HCT116 (cell line): ENCODE results near the gene TBC1D2B. TPM values are rescaled to one million over a fixed set of nuclear protein-coding genes. Genes with fewer than 3 reads are reported as not detected.

Source experiments
- ATAC-seq: fragments of 200-7000 bp; cut with Tn5 transposase; 2 replicates; pipeline ENCODE4 v1.9.1; 2020; ENCODE audit warnings: mild to moderate bottlenecking, moderate library complexity
- BruUV-seq: library from RNA; stranded (reverse); fragments of 400-500 nt; replicated peaks from 2 replicates; lab custom pipeline; 2021; lab: Mats Ljungman, UMichigan
- CTCF ChIA-PET: fragments of 300-600 bp; sonication (Branson Sonifier 250); formaldehyde crosslinking; loops from one replicate; lab custom pipeline; 2021; ENCODE audit warnings: antibody characterized with exemption; lab: Charles Lee
- POLR2A ChIA-PET: fragments of 300-600, 350-600 bp; sonication (Branson Sonifier 250); formaldehyde crosslinking; loops from one replicate; lab custom pipeline; 2021; ENCODE audit warnings: antibody characterized with exemption; lab: Charles Lee
- RAD21 ChIA-PET, 2 experiments: fragments of 300-600 bp; sonication (Branson Sonifier 250); formaldehyde crosslinking; loops; one replicate each; lab custom pipeline; 2023; ENCODE audit warnings: low total read pairs in 2 of 2; ENCODE audit not compliant: uncharacterized antibody in 2 of 2, unreplicated experiment in 2 of 2, low non-redundant PET in 1 of 2; lab: Charles Lee
- DNase-seq: peaks from one replicate; pipeline ENCODE4 v3.0.0-alpha.2; 2010; ENCODE audit warnings: low read depth, low spot score
- H2AFZ ChIP-seq: fragments of 200-600 bp; shearing (Covaris generic), sonication (generic); 2 replicates; pipeline ENCODE4 v1.6.1; 2017; ENCODE audit warnings: low read depth, mixed run types, mixed read lengths, antibody characterized with exemption, low read length; ENCODE audit not compliant: poor library complexity, severe bottlenecking
- H3K27ac ChIP-seq: 2 replicates; pipeline ENCODE4 v1.5.1; 2012; ENCODE audit warnings: low read depth, low read length
- H3K27me3 ChIP-seq: fragments of 200-600 bp; sonication (generic); 2 replicates; pipeline ENCODE4 v1.6.1; 2016; ENCODE audit warnings: mixed run types, low read length, mixed read lengths; ENCODE audit not compliant: insufficient read depth
- H3K36me3 ChIP-seq, 2 experiments: fragments of 200-500 bp in 1 of 2; fragments of 200-600 bp in 1 of 2; sonication (Bioruptor generic) in 1 of 2; sonication (generic) in 1 of 2; 2 replicates each; pipeline versions ENCODE4 v1.5.1 to v1.6.1; 2014 to 2016; ENCODE audit warnings: low read length in 2 of 2, inconsistent platforms in 1 of 2, mixed read lengths in 1 of 2, mixed run types in 1 of 2; ENCODE audit not compliant: insufficient read depth in 2 of 2, control insufficient read depth in 1 of 2
- H3K4me1 ChIP-seq, 2 experiments: fragments of 200-600 bp in 1 of 2; sonication (generic) in 1 of 2; 2 replicates each; pipeline versions ENCODE4 v1.5.1 to v1.6.1; 2012 to 2017; ENCODE audit warnings: low read length in 2 of 2, inconsistent platforms in 1 of 2, mild to moderate bottlenecking in 1 of 2, mixed read lengths in 1 of 2, mixed run types in 1 of 2, moderate library complexity in 1 of 2; ENCODE audit not compliant: insufficient read depth in 2 of 2, control insufficient read depth in 1 of 2
- H3K4me2 ChIP-seq: fragments of 200-600 bp; sonication (generic); 2 replicates; pipeline ENCODE4 v1.6.1; 2017; ENCODE audit warnings: mixed run types, low read length, mixed read lengths
- H3K4me3 ChIP-seq, 2 experiments: fragments of 200-600 bp in 1 of 2; sonication (generic) in 1 of 2; replicated peaks in 1 of 2; 2 replicates each; pipeline ENCODE4 v1.5.1; 2011 to 2016; ENCODE audit warnings: low read length in 2 of 2, control low read depth in 1 of 2, low read depth in 1 of 2, mild to moderate bottlenecking in 1 of 2, mixed read lengths in 1 of 2, mixed run types in 1 of 2
- H3K79me2 ChIP-seq: fragments of 200-600 bp; sonication (generic); 2 replicates; pipeline ENCODE4 v1.6.1; 2017; ENCODE audit warnings: mild to moderate bottlenecking, mixed run types, low read length, moderate library complexity, mixed read lengths; ENCODE audit not compliant: insufficient read depth
- H3K9ac ChIP-seq: fragments of 200-600 bp; sonication (generic); 2 replicates; pipeline ENCODE4 v1.6.1; 2016; ENCODE audit warnings: low read length, mixed read lengths
- H3K9me2 ChIP-seq: fragments of 200-600 bp; sonication (generic), shearing (Covaris generic); 2 replicates; pipeline ENCODE4 v1.6.1; 2017; ENCODE audit warnings: mixed run types, mild to moderate bottlenecking, moderate library complexity; ENCODE audit not compliant: insufficient read depth
- H3K9me3 ChIP-seq, 2 experiments: fragments of 200-500 bp in 1 of 2; fragments of 200-600 bp in 1 of 2; sonication (Bioruptor generic) in 1 of 2; sonication (generic) in 1 of 2; 2 replicates each; pipeline ENCODE4 v1.6.1; 2014 to 2017; ENCODE audit warnings: low read length in 2 of 2, mixed read lengths in 2 of 2, inconsistent platforms in 1 of 2, low read depth in 1 of 2, mild to moderate bottlenecking in 1 of 2, mixed run types in 1 of 2, moderate library complexity in 1 of 2; ENCODE audit not compliant: control insufficient read depth in 1 of 2, insufficient read depth in 1 of 2
- H4K20me1 ChIP-seq: fragments of 200-600 bp; sonication (generic), shearing (Covaris generic); 2 replicates; pipeline ENCODE4 v1.6.1; 2017; ENCODE audit warnings: mixed run types, mild to moderate bottlenecking, moderate library complexity; ENCODE audit not compliant: insufficient read depth
- ATF3 ChIP-seq: IDR thresholded peaks from 2 replicates; pipeline ENCODE4 v1.6.1; 2012
- CTCF ChIP-seq, 3 experiments: fragments of 200-600 bp in 1 of 3; sonication (generic) in 1 of 3; IDR thresholded peaks in 2 of 3; conservative IDR thresholded peaks in 1 of 3; 2 replicates each; pipeline ENCODE4 v1.5.1; 2012 to 2017; ENCODE audit warnings: low read depth in 2 of 3, low read length in 2 of 3, antibody characterized with exemption in 1 of 3, borderline replicate concordance in 1 of 3, control low read depth in 1 of 3, mild to moderate bottlenecking in 1 of 3, mixed read lengths in 1 of 3, mixed run types in 1 of 3, moderate library complexity in 1 of 3; ENCODE audit not compliant: insufficient read depth in 1 of 3
- EGR1 ChIP-seq: IDR thresholded peaks from 2 replicates; pipeline ENCODE4 v1.6.1; 2012; ENCODE audit warnings: low read depth
- FOSL1 ChIP-seq: IDR thresholded peaks from 2 replicates; pipeline ENCODE4 v1.6.1; 2012; ENCODE audit warnings: low read depth
- JUND ChIP-seq: IDR thresholded peaks from 2 replicates; pipeline ENCODE4 v1.6.1; 2012
- MAX ChIP-seq: IDR thresholded peaks from 2 replicates; pipeline ENCODE4 v1.6.1; 2012
- POLR2A ChIP-seq: IDR thresholded peaks from 2 replicates; pipeline ENCODE4 v1.7.0; 2011; ENCODE audit warnings: borderline replicate concordance; ENCODE audit not compliant: insufficient read depth, insufficient read length; ENCODE audit errors: extremely low read depth
- POLR2AphosphoS5 ChIP-seq: IDR thresholded peaks from 2 replicates; pipeline ENCODE4 v1.6.1; 2011; ENCODE audit warnings: mild to moderate bottlenecking, low read depth, low read length, moderate library complexity
- RAD21 ChIP-seq: IDR thresholded peaks from 2 replicates; pipeline ENCODE4 v1.6.1; 2012; ENCODE audit warnings: low read depth, mild to moderate bottlenecking
- SIN3A ChIP-seq: IDR thresholded peaks from 2 replicates; pipeline ENCODE4 v1.6.1; 2012; ENCODE audit warnings: low read depth
- SP1 ChIP-seq: IDR thresholded peaks from 2 replicates; pipeline ENCODE4 v1.6.1; 2012; ENCODE audit warnings: low read depth
- ZFX ChIP-seq: fragments of 450-650 bp; IDR thresholded peaks from 2 replicates; pipeline ENCODE4 v1.6.1; 2017
- intact Hi-C: fragments of 100-400 bp; cut with micrococcal nuclease; formaldehyde crosslinking; loops from 2 replicates; pipeline ENCODE4 v1.10.0; 2022
- total RNA-seq: library from RNA; stranded (reverse); gene quantifications from one replicate; pipeline ENCODE4 v1.2.1, GENCODE V29; 2021; ENCODE audit not compliant: unreplicated experiment

Gene TBC1D2B
- total RNA-seq, 1 experiment from 2014 or later: 16.6 TPM

- Histone ChIP-seq H2AFZ (no peak overlapping the region), H3K36me3 (no peaks in the 10 kb centered on the region), H4K20me1 (no peaks in the 10 kb centered on the region), H3K9ac (no peak overlapping the region), H3K79me2 (no peaks in the 10 kb centered on the region), H3K4me1 (no peaks in the 10 kb centered on the region), H3K4me3 (no peak overlapping the region), H3K27me3 (no peaks in the 10 kb centered on the region), H3K27ac (no peak overlapping the region), H3K4me2 (no peak overlapping the region), H3K9me3 (no peaks in the 10 kb centered on the region), H3K9me2 (no peaks in the 10 kb centered on the region)
- intact Hi-C loops: no loop called here
- ChIA-PET RAD21 (no interaction called here), CTCF (no interaction called here), POLR2A (no interaction called here)
- TF ChIP-seq CTCF (IDR thresholded peaks at IDR 0.05 in 2 of 3, conservative IDR thresholded peaks at IDR 0.05 in 1 of 3; ENCODE audit: borderline replicate concordance in 1 of 3, insufficient read depth in 1 of 3, low read depth in 2 of 3, low read length in 2 of 3) (no peak), RAD21 (no peak), SP1 (no peak), ZFX (no peak), JUND (no peak), MAX (no peak), POLR2A (no peak), POLR2AphosphoS5 (no peak), ATF3 (no peak), FOSL1 (no peak), EGR1 (no peak), SIN3A (no peak)
- BruUV-seq: no TSS peak
- DNase-seq: no peak
- no peak for ATAC-seq
Measured at GRCh38 chr15:77983091-77983707, 94.3 kb downstream of the TBC1D2B start.
